SK-N-SH (cell line): ENCODE measurements around the gene FBXO2. TPM values are rescaled to one million over a fixed set of nuclear protein-coding genes. Genes with fewer than 3 reads are reported as not detected.

Source experiments
- CTCF ChIA-PET: fragments of 300-600, 350-600 bp; formaldehyde crosslinking; extraction: SDS; loops from one replicate; lab custom pipeline; 2021; lab: Yijun Ruan, JAX
- POLR2A ChIA-PET: fragments of 350-600 bp; sonication (Branson Sonifier 250); formaldehyde crosslinking; extraction: SDS; loops from one replicate; lab custom pipeline; 2020; ENCODE audit warnings: antibody characterized with exemption, inconsistent platforms; lab: Yijun Ruan, JAX
- DNase-seq: peaks from one replicate; pipeline ENCODE4 v3.0.0; 2012
- H2AFZ ChIP-seq: fragments of 200-600 bp; sonication (generic); 2 replicates; pipeline ENCODE4 v1.8.1; 2016; ENCODE audit warnings: antibody characterized with exemption, mild to moderate bottlenecking, low read depth
- H3F3A ChIP-seq: fragments of 200-600 bp; sonication (generic); replicated peaks from 2 replicates; pipeline ENCODE3; 2016; ENCODE audit warnings: antibody characterized with exemption, mild to moderate bottlenecking; ENCODE audit not compliant: insufficient read depth
- H3K27ac ChIP-seq, 2 experiments: fragments of 200-500 bp in 1 of 2; fragments of 200-600 bp in 1 of 2; sonication (Bioruptor generic) in 1 of 2; sonication (generic), shearing (Covaris generic) in 1 of 2; 2 replicates each; pipeline versions ENCODE4 v1.5.1 to v1.6.1; 2014 to 2016; ENCODE audit warnings: low read depth in 2 of 2, inconsistent platforms in 1 of 2, low read length in 1 of 2, mild to moderate bottlenecking in 1 of 2, mixed read lengths in 1 of 2
- H3K27me3 ChIP-seq: fragments of 200-600 bp; sonication (generic), shearing (Covaris generic); 2 replicates; pipeline ENCODE4 v1.6.1; 2016; ENCODE audit warnings: mixed run types; ENCODE audit not compliant: insufficient read depth
- H3K36me3 ChIP-seq, 2 experiments: fragments of 200-500 bp in 1 of 2; fragments of 200-600 bp in 1 of 2; sonication (Bioruptor generic) in 1 of 2; sonication (generic) in 1 of 2; replicated peaks in 1 of 2; 2 replicates each; pipeline versions ENCODE3 to v1.5.1; 2014 to 2016; ENCODE audit warnings: low read length in 1 of 2, mild to moderate bottlenecking in 1 of 2; ENCODE audit not compliant: insufficient read depth in 2 of 2, control insufficient read depth in 1 of 2
- H3K4me1 ChIP-seq, 2 experiments: fragments of 200-500 bp in 1 of 2; fragments of 200-600 bp in 1 of 2; sonication (Bioruptor generic) in 1 of 2; sonication (generic), shearing (Covaris generic) in 1 of 2; 2 replicates each; pipeline versions ENCODE4 v1.5.1 to v1.6.1; 2014 to 2016; ENCODE audit warnings: low read depth in 1 of 2, low read length in 1 of 2, mixed run types in 1 of 2; ENCODE audit not compliant: insufficient read depth in 2 of 2, control insufficient read depth in 1 of 2
- H3K4me2 ChIP-seq: fragments of 200-600 bp; sonication (generic), shearing (Covaris generic); 2 replicates; pipeline ENCODE4 v1.6.1; 2017; ENCODE audit warnings: mixed run types
- H3K4me3 ChIP-seq, 2 experiments: fragments of 200-500 bp in 1 of 2; fragments of 200-600 bp in 1 of 2; sonication (Bioruptor generic) in 1 of 2; sonication (generic), shearing (Covaris generic) in 1 of 2; 2 replicates each; pipeline versions ENCODE4 v1.5.1 to v1.8.1; 2014 to 2016; ENCODE audit warnings: low read depth in 2 of 2, inconsistent platforms in 1 of 2, low read length in 1 of 2, mild to moderate bottlenecking in 1 of 2, mixed read lengths in 1 of 2, moderate library complexity in 1 of 2
- H3K79me2 ChIP-seq: fragments of 200-600 bp; sonication (generic); 2 replicates; pipeline ENCODE4 v1.8.1; 2017; ENCODE audit warnings: mild to moderate bottlenecking; ENCODE audit not compliant: insufficient read depth
- H3K9ac ChIP-seq: fragments of 200-600 bp; sonication (generic); 2 replicates; pipeline ENCODE4 v1.6.1; 2017; ENCODE audit warnings: mixed run types
- H3K9me2 ChIP-seq: fragments of 200-600 bp; sonication (generic); 2 replicates; pipeline ENCODE4 v1.6.1; 2017; ENCODE audit warnings: mixed run types
- H3K9me3 ChIP-seq: fragments of 200-600 bp; sonication (generic); 2 replicates; pipeline ENCODE4 v1.6.1; 2017; ENCODE audit warnings: mixed run types, mild to moderate bottlenecking, moderate library complexity
- H4K20me1 ChIP-seq: fragments of 200-600 bp; sonication (generic); 2 replicates; pipeline ENCODE4 v1.6.1; 2017; ENCODE audit warnings: mild to moderate bottlenecking, mixed run types; ENCODE audit not compliant: insufficient read depth
- EP300 ChIP-seq, 2 experiments: IDR thresholded peaks; 2 replicates each; pipeline versions ENCODE4 v1.4.0 to v1.6.1; 2012; ENCODE audit warnings: borderline replicate concordance in 1 of 2, low read depth in 1 of 2, low read length in 1 of 2
- EZH2phosphoT487 ChIP-seq: fragments of 200-600 bp; sonication (generic); IDR thresholded peaks from 2 replicates; pipeline ENCODE4 v1.6.1; 2017; ENCODE audit warnings: low read depth, mixed run types, mild to moderate bottlenecking, antibody characterized with exemption, moderate library complexity, borderline replicate concordance
- IRF3 ChIP-seq: fragments of 150-350 bp; IDR thresholded peaks from 2 replicates; pipeline ENCODE4 v1.6.1; 2016; ENCODE audit warnings: mild to moderate bottlenecking, low read depth, low read length
- NRF1 ChIP-seq: IDR thresholded peaks from 2 replicates; pipeline ENCODE4 v1.6.1; 2012; ENCODE audit warnings: low read depth, mild to moderate bottlenecking, low read length
- TAF1 ChIP-seq: IDR thresholded peaks from 2 replicates; pipeline ENCODE4 v1.6.1; 2012; ENCODE audit warnings: low read depth, mild to moderate bottlenecking, low read length, moderate library complexity, borderline replicate concordance
- YY1 ChIP-seq: IDR thresholded peaks from 2 replicates; pipeline ENCODE4 v1.4.0; 2012; ENCODE audit warnings: low read depth, mild to moderate bottlenecking
- WGBS: methylation state at CpG from one replicate; pipeline ENCODE4 v1.1.6; 2017; ENCODE audit warnings: low lambda C conversion rate; 5-methylcytosine and 5-hydroxymethylcytosine counted together
- polyA plus RNA-seq, 3 experiments: library from polyadenylated mRNA; depleted of rRNA; stranded (reverse); fragments of >200 nt; gene quantifications; 2 replicates each; pipeline ENCODE4 v1.2.3, GENCODE V29; 2012
- TF ChIP-seq, protein P1 (sequence below): IDR thresholded peaks from 2 replicates; pipeline ENCODE4 v1.4.0; 2012; ENCODE audit warnings: low read depth, borderline replicate concordance
- TF ChIP-seq, protein P2 (sequence below): IDR thresholded peaks from 2 replicates; pipeline ENCODE4 v1.4.0; 2012; ENCODE audit warnings: low read depth, borderline replicate concordance

The FBXO2 gene
- polyA plus RNA-seq, 1 of the 3 experiments (the other 2 are of a cell fraction), result 21.7 TPM

DNA sequence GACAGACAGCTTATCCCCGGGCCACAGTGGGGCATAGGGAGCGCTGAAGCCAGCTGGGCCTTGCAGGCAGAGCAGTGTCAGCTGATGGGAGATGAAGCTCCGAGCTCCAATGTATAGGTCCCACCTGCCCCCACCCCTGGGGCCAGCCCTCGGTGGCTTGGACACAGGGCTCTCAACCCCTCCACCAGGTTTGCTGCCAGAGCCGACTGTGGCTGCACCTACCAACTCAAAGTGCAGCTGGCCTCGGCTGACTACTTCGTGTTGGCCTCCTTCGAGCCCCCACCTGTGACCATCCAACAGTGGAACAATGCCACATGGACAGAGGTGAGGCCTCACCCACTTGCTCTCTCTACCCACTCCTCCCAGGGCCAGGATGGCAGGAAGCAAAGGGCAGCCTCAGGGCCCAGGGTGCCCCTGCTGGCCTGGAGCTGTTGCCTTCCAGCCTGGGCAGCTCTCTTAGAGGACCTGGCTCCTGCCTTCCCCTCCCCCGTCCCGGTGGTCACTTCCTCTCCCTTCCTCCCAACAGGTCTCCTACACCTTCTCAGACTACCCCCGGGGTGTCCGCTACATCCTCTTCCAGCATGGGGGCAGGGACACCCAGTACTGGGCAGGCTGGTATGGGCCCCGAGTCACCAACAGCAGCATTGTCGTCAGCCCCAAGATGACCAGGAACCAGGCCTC lies 19.0 kb upstream of the FBXO2 start (continued):
- TF ChIP-seq, protein P1, sequence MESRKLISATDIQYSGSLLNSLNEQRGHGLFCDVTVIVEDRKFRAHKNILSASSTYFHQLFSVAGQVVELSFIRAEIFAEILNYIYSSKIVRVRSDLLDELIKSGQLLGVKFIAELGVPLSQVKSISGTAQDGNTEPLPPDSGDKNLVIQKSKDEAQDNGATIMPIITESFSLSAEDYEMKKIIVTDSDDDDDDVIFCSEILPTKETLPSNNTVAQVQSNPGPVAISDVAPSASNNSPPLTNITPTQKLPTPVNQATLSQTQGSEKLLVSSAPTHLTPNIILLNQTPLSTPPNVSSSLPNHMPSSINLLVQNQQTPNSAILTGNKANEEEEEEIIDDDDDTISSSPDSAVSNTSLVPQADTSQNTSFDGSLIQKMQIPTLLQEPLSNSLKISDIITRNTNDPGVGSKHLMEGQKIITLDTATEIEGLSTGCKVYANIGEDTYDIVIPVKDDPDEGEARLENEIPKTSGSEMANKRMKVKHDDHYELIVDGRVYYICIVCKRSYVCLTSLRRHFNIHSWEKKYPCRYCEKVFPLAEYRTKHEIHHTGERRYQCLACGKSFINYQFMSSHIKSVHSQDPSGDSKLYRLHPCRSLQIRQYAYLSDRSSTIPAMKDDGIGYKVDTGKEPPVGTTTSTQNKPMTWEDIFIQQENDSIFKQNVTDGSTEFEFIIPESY, result no peak
- TF ChIP-seq, protein P2, sequence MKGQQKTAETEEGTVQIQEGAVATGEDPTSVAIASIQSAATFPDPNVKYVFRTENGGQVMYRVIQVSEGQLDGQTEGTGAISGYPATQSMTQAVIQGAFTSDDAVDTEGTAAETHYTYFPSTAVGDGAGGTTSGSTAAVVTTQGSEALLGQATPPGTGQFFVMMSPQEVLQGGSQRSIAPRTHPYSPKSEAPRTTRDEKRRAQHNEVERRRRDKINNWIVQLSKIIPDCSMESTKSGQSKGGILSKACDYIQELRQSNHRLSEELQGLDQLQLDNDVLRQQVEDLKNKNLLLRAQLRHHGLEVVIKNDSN, result no peak
- TF ChIP-seq, all 33 proteins: peak for 0

DNA sequence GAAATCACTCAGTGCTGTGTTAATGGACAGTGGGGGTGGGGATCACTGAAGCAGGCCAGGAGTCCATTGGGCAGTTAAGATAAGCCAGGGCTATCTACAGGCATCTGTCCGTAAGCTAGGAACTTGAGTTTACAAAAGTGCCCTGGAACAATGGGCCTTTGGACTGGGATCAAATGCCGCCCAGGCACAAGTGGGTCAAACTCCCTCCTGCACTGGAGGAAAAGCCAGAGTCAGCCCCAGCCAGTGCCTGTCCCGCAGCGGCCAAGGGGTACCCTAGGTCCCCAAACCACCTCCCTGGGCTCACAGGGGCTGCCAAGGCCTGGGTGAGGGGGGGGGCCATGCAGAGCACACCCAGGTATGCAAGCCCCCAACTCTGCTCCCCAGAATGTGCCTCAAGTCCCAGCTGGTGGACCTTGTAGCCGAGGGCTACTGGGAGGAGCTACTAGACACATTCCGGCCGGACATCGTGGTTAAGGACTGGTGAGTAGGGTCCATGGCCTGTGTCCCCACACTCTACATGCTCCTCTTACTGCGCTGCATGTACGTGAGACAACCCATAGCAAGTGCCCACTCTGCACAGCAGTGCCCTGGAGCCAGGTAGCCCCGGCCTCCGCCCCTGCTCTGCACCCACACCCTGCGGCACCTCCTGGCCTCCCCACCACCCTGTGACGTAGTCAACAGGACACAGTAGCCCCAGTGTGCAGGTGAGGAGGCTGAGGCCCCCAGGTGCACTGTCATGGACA lies 17.5 kb upstream of the FBXO2 start:
- DNase-seq, result no peak
- no peaks in the 10 kb centered on the region for H3K9me3 ChIP-seq
- no peak overlapping the region for H3K4me3 ChIP-seq
- ChIA-PET POLR2A (interaction anchor here (0.7 kb wide), 1 partner anchor 36 kb away, joined by 5 read pairs; no protein-coding TSS in a partner anchor), CTCF (interaction anchor here (1.1 to 4.1 kb wide), 4 partner anchors 8 to 48 kb away, joined by 3 to 20 read pairs (median 6); partner anchors contain the start of gene FBXO6)
- H3K27me3 ChIP-seq, result no peaks in the 10 kb centered on the region
- H3K27ac ChIP-seq, result no peak overlapping the region
- no peak overlapping the region for H3K9ac ChIP-seq
- H3K4me1 ChIP-seq, result no peaks in the 10 kb centered on the region
- H3K79me2 ChIP-seq, result no peaks in the 10 kb centered on the region
- H3F3A ChIP-seq, result no peaks in the 10 kb centered on the region
- no peak overlapping the region for H2AFZ ChIP-seq
- H3K4me2 ChIP-seq, result no peak overlapping the region
- TF ChIP-seq EP300 (IDR thresholded peaks at IDR 0.05; ENCODE audit: borderline replicate concordance in 1 of 2, low read depth in 1 of 2, low read length in 1 of 2) (no peak), EZH2phosphoT487 (no peak), NRF1 (no peak), YY1 (no peak), TAF1 (no peak), IRF3 (no peak)
- no peaks in the 10 kb centered on the region for H4K20me1 ChIP-seq
- no peaks in the 10 kb centered on the region for H3K9me2 ChIP-seq
- H3K36me3 ChIP-seq, result peaks cover 3 to 31% of the 10 kb centered on the region in 2 experiments
- 96% methylated on average over 4 of the region's 14 CpGs for WGBS
